ENCODE measurements around the gene TCF7L2.

TCF7L2 gene

GRCh38 chr10:113021268-113022040, 71.4 kb downstream of the TCF7L2 start:
- DNase-seq (ENCODE audit: low read depth in 3 of 3): no peak

GRCh38 chr10:113022265-113022664, 72.2 kb downstream of the TCF7L2 start:
- no peak for DNase-seq (ENCODE audit: low read depth in 3 of 3)

- no peak for DNase-seq (ENCODE audit: low read depth in 3 of 3)
Measured at GRCh38 chr10:113023017-113023416, 73.0 kb downstream of the TCF7L2 start.

GRCh38 chr10:113024930-113025329, 74.9 kb downstream of the TCF7L2 start:
- DNase-seq (ENCODE audit: low read depth in 3 of 3): no peak

GRCh38 chr10:113025487-113025886, 75.4 kb downstream of the TCF7L2 start:
- DNase-seq (ENCODE audit: low read depth in 3 of 3): no peak

- DNase-seq (ENCODE audit: low read depth in 3 of 3): no peak
Measured at GRCh38 chr10:113026679-113027078, 76.6 kb downstream of the TCF7L2 start.

- no peak for DNase-seq (ENCODE audit: low read depth in 3 of 3)
Measured at GRCh38 chr10:113027230-113027573, 77.2 kb downstream of the TCF7L2 start.

- DNase-seq (ENCODE audit: low read depth in 3 of 3): no peak
Measured at GRCh38 chr10:113027574-113028455, 77.8 kb downstream of the TCF7L2 start.

- no peak for DNase-seq (ENCODE audit: low read depth in 3 of 3)
Measured at GRCh38 chr10:113028456-113029440, 78.7 kb downstream of the TCF7L2 start.

GRCh38 chr10:113030453-113030852, 80.4 kb downstream of the TCF7L2 start:
- no peak for DNase-seq (ENCODE audit: low read depth in 3 of 3)

- no peak for DNase-seq (ENCODE audit: low read depth in 3 of 3)
Measured at GRCh38 chr10:113031147-113031546, 81.1 kb downstream of the TCF7L2 start.

GRCh38 chr10:113033991-113034390, 83.9 kb downstream of the TCF7L2 start:
- DNase-seq (ENCODE audit: low read depth in 3 of 3): no peak

GRCh38 chr10:113035732-113036312, 85.8 kb downstream of the TCF7L2 start:
- DNase-seq (ENCODE audit: low read depth in 3 of 3): no peak

- no peak for DNase-seq (ENCODE audit: low read depth in 3 of 3)
Measured at GRCh38 chr10:113036619-113037018, 86.6 kb downstream of the TCF7L2 start.

GRCh38 chr10:113037218-113037617, 87.2 kb downstream of the TCF7L2 start:
- DNase-seq (ENCODE audit: low read depth in 3 of 3): no peak

- no peak for DNase-seq (ENCODE audit: low read depth in 3 of 3)
Measured at GRCh38 chr10:113038183-113038582, 88.1 kb downstream of the TCF7L2 start.

GRCh38 chr10:113038985-113039384, 88.9 kb downstream of the TCF7L2 start:
- no peak for DNase-seq (ENCODE audit: low read depth in 3 of 3)

GRCh38 chr10:113041324-113041723, 91.3 kb downstream of the TCF7L2 start:
- DNase-seq (ENCODE audit: low read depth in 3 of 3): no peak

GRCh38 chr10:113041841-113042750, 92.0 kb downstream of the TCF7L2 start:
- DNase-seq (ENCODE audit: low read depth in 3 of 3): no peak

GRCh38 chr10:113042868-113043267, 92.8 kb downstream of the TCF7L2 start:
- no peak for DNase-seq (ENCODE audit: low read depth in 3 of 3)
